Measurements from ENCODE around the gene RBM18.

The RBM18 gene

GRCh38 chr9:122220673-122221182 lies 43.9 kb downstream of the RBM18 start:
- no peak for DNase-seq

- no peak for DNase-seq
These were observed 44.6 kb downstream of the RBM18 start for GRCh38 chr9:122219856-122220672.

GRCh38 chr9:122218935-122219855 lies 45.4 kb downstream of the RBM18 start:
- DNase-seq, result no peak

- DNase-seq, result no peak
These were observed 46.3 kb downstream of the RBM18 start for GRCh38 chr9:122218071-122218934.

GRCh38 chr9:122217640-122218039 lies 47.0 kb downstream of the RBM18 start:
- DNase-seq, result no peak

- no peak for DNase-seq
These were observed 47.7 kb downstream of the RBM18 start for GRCh38 chr9:122216798-122217418.

GRCh38 chr9:122216138-122216797 lies 48.4 kb downstream of the RBM18 start:
- no peak for DNase-seq

GRCh38 chr9:122215663-122216062 lies 49.0 kb downstream of the RBM18 start:
- no peak for DNase-seq

- no peak for DNase-seq
These were observed 50.1 kb downstream of the RBM18 start for GRCh38 chr9:122214507-122214906.

GRCh38 chr9:122213589-122214413 lies 50.8 kb downstream of the RBM18 start:
- no peak for DNase-seq

- no peak for DNase-seq
These were observed 51.5 kb downstream of the RBM18 start for GRCh38 chr9:122213102-122213588.

GRCh38 chr9:122212473-122213004 lies 52.1 kb downstream of the RBM18 start:
- DNase-seq, result no peak

- no peak for DNase-seq
These were observed 55.2 kb downstream of the RBM18 start for GRCh38 chr9:122209451-122209850.

- DNase-seq, result no peak
These were observed 57.5 kb downstream of the RBM18 start for GRCh38 chr9:122207096-122207495.

- no peak for DNase-seq
These were observed 58.3 kb downstream of the RBM18 start for GRCh38 chr9:122206118-122207046.

- DNase-seq, result no peak
These were observed 59.5 kb downstream of the RBM18 start for GRCh38 chr9:122205176-122205575.

GRCh38 chr9:122204491-122204890 lies 60.1 kb downstream of the RBM18 start:
- no peak for DNase-seq

GRCh38 chr9:122204055-122204454 lies 60.6 kb downstream of the RBM18 start:
- DNase-seq, result no peak

GRCh38 chr9:122202111-122202510 lies 62.5 kb downstream of the RBM18 start:
- DNase-seq, result no peak

Data from inflammatory macrophage treated with lipopolysaccharide for 1 hour (primary cell).